WTC11 (cell line): ENCODE results near the gene RIPPLY1. TPM values are rescaled to one million over a fixed set of nuclear protein-coding genes. Genes with fewer than 3 reads are reported as not detected.

ENCODE experiments used
- ATAC-seq: fragments of 200-7000 bp; cut with Tn5 transposase; 2 replicates; pipeline ENCODE4 v1.10.0; 2021; ENCODE audit warnings: mild to moderate bottlenecking, moderate library complexity
- CTCF ChIA-PET: fragments of 300-600 bp; sonication (Branson Sonifier 250); formaldehyde crosslinking; loops from one replicate; lab custom pipeline; 2021; ENCODE audit warnings: antibody characterized with exemption; lab: Charles Lee
- POLR2A ChIA-PET: fragments of 350-600 bp; sonication (Branson Sonifier 250); formaldehyde crosslinking; loops from one replicate; lab custom pipeline; 2021; ENCODE audit warnings: antibody characterized with exemption; lab: Charles Lee
- DNase-seq: peaks from one replicate; pipeline ENCODE4 v3.0.0; 2021; ENCODE audit warnings: low spot score
- H3K27ac Mint-ChIP-seq: 2 replicates; pipeline ENCODE4 v1.8.0; 2021; ENCODE audit warnings: mixed read lengths
- H3K27me3 Mint-ChIP-seq: 2 replicates; pipeline ENCODE4 v1.8.0; 2021; ENCODE audit warnings: low read depth, mild to moderate bottlenecking, moderate library complexity, mixed read lengths
- H3K36me3 Mint-ChIP-seq: 2 replicates; pipeline ENCODE4 v1.8.0; 2021; ENCODE audit warnings: mixed read lengths
- H3K4me1 Mint-ChIP-seq: 2 replicates; pipeline ENCODE4 v1.8.0; 2022; ENCODE audit warnings: mixed read lengths
- H3K4me3 Mint-ChIP-seq: 2 replicates; pipeline ENCODE4 v1.8.0; 2021; ENCODE audit warnings: mild to moderate bottlenecking, moderate library complexity, mixed read lengths
- H3K9me3 Mint-ChIP-seq: 2 replicates; pipeline ENCODE4 v1.8.0; 2021; ENCODE audit warnings: mixed read lengths
- AFF4 ChIP-seq: sonication (generic); formaldehyde crosslinking; IDR thresholded peaks from 2 replicates; pipeline ENCODE4 v1.8.1; 2023; ENCODE audit warnings: mild to moderate bottlenecking, missing genetic modification reagents, borderline replicate concordance
- ATF3 ChIP-seq: sonication (generic); formaldehyde crosslinking; conservative IDR thresholded peaks from 2 replicates; pipeline ENCODE4 v1.8.1; 2022; ENCODE audit warnings: mild to moderate bottlenecking, missing genetic modification reagents
- FOXK1 ChIP-seq: sonication (generic); formaldehyde crosslinking; IDR thresholded peaks from 2 replicates; pipeline ENCODE4 v1.8.0; 2022; ENCODE audit warnings: mild to moderate bottlenecking, moderate library complexity, missing genetic modification reagents
- GRHL2 ChIP-seq: fragments of 250-450 bp; sonication (Bioruptor Pico); IDR thresholded peaks from 2 replicates; pipeline ENCODE4 v1.8.0; 2022; ENCODE audit warnings: mild to moderate bottlenecking, moderate library complexity; ENCODE audit not compliant: insufficient replicate concordance, severe bottlenecking
- MAX ChIP-seq: sonication (generic); formaldehyde crosslinking; IDR thresholded peaks from 2 replicates; pipeline ENCODE4 v1.8.0; 2022; ENCODE audit warnings: mild to moderate bottlenecking, missing genetic modification reagents
- MYBL2 ChIP-seq: sonication (generic); formaldehyde crosslinking; IDR thresholded peaks from 2 replicates; pipeline ENCODE4 v1.8.1; 2023; ENCODE audit warnings: mild to moderate bottlenecking, moderate library complexity, missing genetic modification reagents
- NR1H2 ChIP-seq: sonication (generic); formaldehyde crosslinking; IDR thresholded peaks from 2 replicates; pipeline ENCODE4 v1.9.0; 2021; ENCODE audit warnings: mild to moderate bottlenecking, moderate library complexity, missing genetic modification reagents
- NR2C2 ChIP-seq: sonication (generic); formaldehyde crosslinking; IDR thresholded peaks from 2 replicates; pipeline ENCODE4 v1.8.0; 2022; ENCODE audit warnings: mild to moderate bottlenecking, missing genetic modification reagents
- PREB ChIP-seq: sonication (generic); formaldehyde crosslinking; IDR thresholded peaks from 2 replicates; pipeline ENCODE4 v1.8.1; 2022; ENCODE audit warnings: mild to moderate bottlenecking, missing genetic modification reagents, moderate library complexity, borderline replicate concordance
- TEAD4 ChIP-seq: sonication (generic); formaldehyde crosslinking; IDR thresholded peaks from 2 replicates; pipeline ENCODE4 v1.8.0; 2022; ENCODE audit warnings: mild to moderate bottlenecking, missing genetic modification reagents
- ZMAT4 ChIP-seq: fragments of 250-450 bp; sonication (Bioruptor Pico); IDR thresholded peaks from 2 replicates; pipeline ENCODE4 v1.9.0; 2021; ENCODE audit warnings: mild to moderate bottlenecking
- ZNF121 ChIP-seq: sonication (generic); formaldehyde crosslinking; IDR thresholded peaks from 2 replicates; pipeline ENCODE4 v1.8.0; 2023; ENCODE audit warnings: missing genetic modification reagents
- ZNF219 ChIP-seq: sonication (generic); formaldehyde crosslinking; IDR thresholded peaks from 2 replicates; pipeline ENCODE4 v1.8.0; 2023; ENCODE audit warnings: missing genetic modification reagents, mild to moderate bottlenecking, borderline replicate concordance
- ZNF232 ChIP-seq: sonication (generic); formaldehyde crosslinking; IDR thresholded peaks from 2 replicates; pipeline ENCODE4 v1.8.0; 2022; ENCODE audit warnings: mild to moderate bottlenecking, missing genetic modification reagents
- ZNF281 ChIP-seq: sonication (generic); formaldehyde crosslinking; IDR thresholded peaks from 2 replicates; pipeline ENCODE4 v1.8.0; 2023; ENCODE audit warnings: mild to moderate bottlenecking, missing genetic modification reagents
- ZNF423 ChIP-seq: fragments of 250-450 bp; sonication (Bioruptor Pico); IDR thresholded peaks from 2 replicates; pipeline ENCODE4 v2.1.2; 2022; ENCODE audit warnings: mild to moderate bottlenecking, moderate library complexity
- ZNF532 ChIP-seq: fragments of 250-450 bp; sonication (Bioruptor Pico); IDR thresholded peaks from 2 replicates; pipeline ENCODE4 v1.9.0; 2021; ENCODE audit warnings: mild to moderate bottlenecking, borderline replicate concordance
- total RNA-seq: library from RNA; stranded (reverse); gene quantifications from 3 replicates; pipeline ENCODE4 v1.2.3, GENCODE V29; 2021

Gene RIPPLY1
- total RNA-seq, 1 experiment from 2014 or later: not detected

GRCh38 chrX:106917830-106918500 is 14.8 kb upstream of the RIPPLY1 start (continued):
- TF ChIP-seq ZNF219 (no peak), FOXK1 (CRISPR knock-in tag) (no peak), ZMAT4 (CRISPR knock-in tag) (no peak), MAX (CRISPR knock-in tag) (no peak), ZNF121 (CRISPR knock-in tag) (no peak), AFF4 (no peak)

GRCh38 chrX:106912864-106913263 is 9.7 kb upstream of the RIPPLY1 start:
- ATAC-seq: no peak
- no peak overlapping the region for H3K27ac Mint-ChIP-seq
- no peaks in the 10 kb centered on the region; the same call in 1 of the 2 replicates for H3K27me3 Mint-ChIP-seq
- H3K4me3 Mint-ChIP-seq: no peak overlapping the region
- CTCF ChIA-PET: no interaction called here
- H3K9me3 Mint-ChIP-seq: no peaks in the 10 kb centered on the region
- H3K4me1 Mint-ChIP-seq: peaks cover 2% of the 10 kb centered on the region; the same call in 1 of the 2 replicates
- no peaks in the 10 kb centered on the region for H3K36me3 Mint-ChIP-seq
- POLR2A ChIA-PET: no interaction called here
- TF ChIP-seq ZNF232 (CRISPR knock-in tag) (no peak), MYBL2 (CRISPR knock-in tag) (no peak), ZNF281 (CRISPR knock-in tag) (no peak), GRHL2 (CRISPR knock-in tag) (no peak), TEAD4 (CRISPR knock-in tag) (no peak), ZNF532 (CRISPR knock-in tag) (no peak), NR2C2 (CRISPR knock-in tag) (no peak), ATF3 (CRISPR knock-in tag) (no peak), PREB (CRISPR knock-in tag) (no peak), NR1H2 (CRISPR knock-in tag) (no peak), ZNF423 (no peak)
- no peak for DNase-seq
